Activated gamma-delta T cell (primary cell): ENCODE measurements around the gene ADM.

Experiments
- DNase-seq: peaks from one replicate; lab custom pipeline; 2025; lab: John Stamatoyannopoulos, UW

The ADM gene

DNA sequence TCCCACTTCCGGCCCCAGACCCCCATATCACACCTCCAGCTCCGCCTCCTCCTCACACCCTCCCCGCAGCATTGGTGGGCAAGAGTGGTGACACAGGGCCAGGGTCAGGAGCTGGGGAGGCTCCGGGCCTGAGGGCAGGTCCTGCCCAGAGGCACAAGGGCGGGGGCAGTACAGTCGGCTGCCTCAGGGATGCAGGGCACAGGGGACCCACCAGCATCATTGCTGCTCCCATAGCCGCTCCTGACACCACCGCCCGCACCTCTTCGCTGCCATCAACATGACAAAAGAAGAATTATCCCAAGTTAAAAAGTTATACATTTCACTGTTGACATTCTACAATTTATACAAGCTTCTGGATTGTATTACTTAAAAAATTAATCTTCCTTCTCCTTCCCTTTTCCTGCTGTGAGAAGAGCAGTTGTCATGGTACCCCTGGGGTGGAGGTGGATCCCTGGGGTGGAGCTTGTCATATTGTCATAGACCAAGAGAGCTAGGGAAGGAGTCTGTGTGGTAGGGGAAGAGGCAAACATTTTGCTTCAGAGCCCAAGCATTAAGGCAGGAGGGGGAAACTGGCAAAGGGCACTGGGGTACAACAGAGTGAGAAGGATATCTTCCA, 15.0 kb upstream of the ADM start:
- DNase-seq, result no peak

DNA sequence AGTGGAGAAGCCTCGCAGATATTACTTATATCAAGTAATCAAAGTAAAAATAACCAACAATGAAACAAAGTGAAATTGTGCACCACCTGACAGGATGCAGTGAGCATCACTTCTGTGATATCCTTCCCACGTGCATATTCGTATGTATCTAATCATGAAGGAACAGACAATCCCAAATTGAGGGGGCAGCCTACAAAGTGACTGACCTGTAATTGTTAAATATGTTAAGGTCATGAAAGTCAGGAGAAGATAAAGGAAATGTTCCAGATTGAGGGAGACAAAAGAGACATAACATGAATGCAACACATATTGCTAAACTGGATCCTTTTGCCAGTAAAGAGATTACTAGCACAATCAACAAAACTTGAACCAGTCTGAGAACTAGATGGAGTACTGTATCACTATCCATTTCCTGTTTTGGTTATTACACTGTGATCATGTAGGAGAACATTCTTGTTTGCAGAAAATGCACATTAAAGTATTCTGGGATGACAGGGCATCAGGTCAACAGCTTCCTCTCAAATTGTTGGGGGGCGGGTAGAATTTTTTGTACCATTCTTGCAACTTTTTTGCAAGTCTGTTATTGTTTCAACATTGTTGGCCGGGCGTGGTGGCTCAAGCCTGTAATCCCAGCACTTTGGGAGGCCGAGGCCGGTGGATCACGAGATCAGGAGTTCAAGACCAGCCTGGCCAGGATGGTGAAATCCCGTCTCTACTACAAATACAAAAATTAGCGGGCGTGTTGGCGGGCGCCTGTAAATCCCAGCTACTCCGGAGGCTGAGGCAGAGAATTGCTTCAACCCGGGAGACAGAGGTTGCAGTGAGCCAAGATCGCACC, 12.9 kb upstream of the ADM start:
- no peak for DNase-seq

DNA sequence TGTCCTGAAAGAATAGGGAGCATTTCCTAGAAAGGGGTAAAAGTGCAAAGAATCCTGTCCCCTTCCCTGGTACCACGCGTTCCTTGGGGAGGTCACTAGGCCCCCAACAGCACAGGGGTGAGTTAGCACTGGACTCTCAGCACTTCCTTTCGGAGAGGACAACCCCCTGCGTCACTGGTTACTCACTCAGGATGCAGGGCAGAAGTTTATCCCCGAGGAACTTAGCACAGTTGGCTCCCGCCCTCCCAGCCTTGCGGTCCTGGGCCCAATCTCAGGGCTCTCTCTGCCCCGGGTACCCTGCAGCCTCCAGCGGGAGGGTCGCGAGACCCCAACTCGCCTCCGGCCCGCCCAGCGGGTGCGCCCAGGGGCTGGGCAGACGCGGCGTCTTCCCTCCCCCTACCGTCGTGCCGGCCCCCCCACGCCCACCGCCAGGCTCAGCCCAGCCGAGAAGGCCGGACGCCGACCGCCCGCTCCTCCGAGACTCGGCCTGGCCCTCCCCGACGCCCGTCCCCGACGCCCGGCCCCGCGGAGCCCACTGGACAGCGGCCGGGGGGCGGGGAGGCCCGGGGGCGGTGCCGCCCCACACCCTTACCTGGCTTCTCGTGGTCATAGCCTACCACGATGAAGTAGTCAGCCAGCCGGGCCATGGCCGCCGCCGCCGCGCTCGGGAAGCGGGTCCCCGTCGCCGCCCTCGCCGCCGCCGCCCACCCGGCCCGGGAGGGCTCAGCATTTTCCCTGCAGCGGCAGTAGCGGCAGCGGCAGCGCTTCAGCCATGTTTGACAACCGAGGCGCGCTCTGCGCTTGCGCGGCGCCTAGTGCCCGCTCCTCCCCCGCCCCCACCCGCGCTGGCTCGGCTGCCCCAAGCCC, 11.2 kb upstream of the ADM start, which contains the start of gene SBF2:
SBF2 (minus strand) TSS at position 797 of the 867 bp plus-strand sequence; CDS start at position 647, 150 bp downstream.
- DNase-seq, result peak; percentile 71

DNA sequence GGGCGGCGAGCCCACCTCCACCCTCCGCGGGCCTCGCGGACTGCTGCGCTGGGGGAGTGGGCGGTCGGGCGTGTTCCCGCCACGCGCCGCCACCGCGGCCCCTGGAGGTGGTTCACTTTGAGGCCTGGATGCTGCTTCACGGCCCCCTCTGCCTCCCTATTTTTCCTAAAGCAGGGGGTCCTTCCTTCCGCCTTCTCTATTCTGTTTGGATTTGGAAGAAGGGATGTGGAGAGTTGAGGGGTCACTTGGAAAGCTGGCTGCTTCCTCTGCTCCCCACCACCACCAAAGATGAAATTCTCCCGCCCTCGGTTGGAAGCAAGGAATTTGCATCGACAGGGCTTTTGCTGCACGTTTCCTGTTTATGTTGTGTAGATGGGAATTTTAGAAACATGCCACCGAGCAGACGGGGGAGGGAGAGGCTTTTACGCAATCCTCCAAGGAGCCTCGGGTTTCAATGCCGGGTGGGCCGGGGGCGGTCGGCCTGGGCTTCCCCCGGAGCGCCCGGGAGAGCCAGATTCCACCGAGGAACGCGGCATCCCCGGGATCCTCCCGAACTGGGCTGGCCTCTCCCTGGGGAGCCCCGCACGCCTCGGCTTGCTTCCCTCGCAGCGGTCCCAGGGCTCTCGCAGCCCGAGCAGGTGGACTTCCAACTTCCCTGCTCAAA, 10.5 kb upstream of the ADM start:
- DNase-seq, result no peak

DNA sequence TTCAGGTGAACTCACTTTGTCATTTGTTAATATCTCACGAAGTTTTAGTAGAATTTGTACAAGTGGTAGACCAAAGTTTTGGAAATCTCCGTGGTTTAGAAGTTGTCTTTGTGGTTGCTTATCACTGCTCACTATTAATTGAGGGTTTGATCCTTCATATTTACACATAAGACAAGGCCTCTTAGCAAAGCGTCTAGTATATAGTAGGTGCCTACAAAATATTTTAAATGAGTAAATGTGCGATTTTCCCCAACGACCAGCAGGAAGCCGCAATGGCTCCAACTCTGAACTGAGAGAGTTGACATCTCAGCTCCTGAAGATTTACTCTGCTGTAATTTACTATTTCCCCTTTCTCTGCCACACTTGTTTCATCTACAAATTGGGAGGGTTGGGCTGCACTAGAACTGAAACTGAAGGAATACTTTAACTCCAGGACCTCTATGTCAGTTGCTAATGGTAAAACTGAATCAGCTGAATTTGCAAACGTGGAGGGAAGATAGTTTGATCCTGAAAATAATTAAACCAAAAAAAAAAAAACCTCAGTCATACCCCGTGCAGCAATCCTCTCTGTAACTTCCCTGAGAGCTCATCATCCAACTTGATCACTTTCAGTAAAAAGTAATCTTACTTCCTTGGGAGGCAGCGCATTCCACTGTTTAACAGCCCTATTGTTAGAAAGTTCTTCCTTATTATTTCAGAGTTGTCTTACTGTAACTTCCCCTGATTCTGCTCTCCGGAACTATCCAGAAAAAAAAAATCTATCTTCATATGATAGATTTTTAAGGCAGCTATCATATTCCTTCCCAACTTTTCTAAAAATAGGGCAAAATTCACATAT, 9.6 kb upstream of the ADM start:
- DNase-seq, result no peak

DNA sequence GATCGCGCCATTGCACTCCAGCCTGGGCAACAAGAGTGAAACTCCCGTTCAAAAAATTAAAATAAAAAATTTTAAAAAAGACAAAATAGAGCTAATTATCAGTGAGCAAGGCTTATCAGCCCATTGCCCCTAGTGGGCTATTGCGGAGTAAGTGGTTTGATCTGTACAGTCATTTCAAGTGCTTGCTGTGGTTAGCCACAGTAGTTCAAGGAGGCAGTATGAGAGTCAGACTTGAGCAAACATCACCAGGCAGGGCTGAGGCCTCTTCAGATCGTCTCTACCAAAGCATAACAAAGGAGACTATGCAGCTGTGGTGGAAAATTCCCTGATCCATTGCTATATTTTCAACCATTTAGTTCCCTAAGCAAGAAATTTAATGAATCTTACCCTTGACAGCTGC, 6.5 kb upstream of the ADM start:
- no peak for DNase-seq

DNA sequence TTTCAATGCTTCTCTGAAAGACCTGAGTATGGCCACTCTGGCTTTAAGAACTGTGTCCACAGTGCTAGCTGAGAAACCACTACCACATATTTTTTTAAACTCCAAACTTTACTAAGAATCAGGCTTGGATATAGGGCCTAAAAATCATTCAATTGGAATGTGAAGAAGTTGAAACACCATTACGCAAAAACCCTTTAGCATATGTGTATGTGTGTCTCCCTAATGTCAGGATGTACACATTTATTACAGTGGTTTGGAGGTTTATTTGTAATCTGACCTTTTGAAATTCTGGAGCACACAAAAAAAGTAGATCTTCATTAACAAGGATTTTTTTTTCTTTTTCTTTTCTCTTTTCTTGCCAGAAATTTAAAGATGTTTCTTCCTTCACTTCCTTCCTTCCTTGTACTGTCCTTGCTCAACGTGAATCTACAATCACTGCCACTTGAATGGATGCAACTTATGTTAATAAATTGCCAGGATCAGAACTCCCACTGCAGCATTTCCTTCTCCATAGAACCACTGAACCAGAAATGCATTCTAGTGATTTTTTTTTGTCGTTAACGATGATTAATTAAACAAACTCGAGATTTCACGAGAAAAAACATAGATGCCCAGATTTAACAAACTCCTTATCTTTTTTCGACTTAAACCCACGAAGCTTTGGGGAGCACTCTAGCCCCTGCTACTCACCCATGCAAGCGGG, 3.1 kb upstream of the ADM start:
- DNase-seq, result no peak

DNA sequence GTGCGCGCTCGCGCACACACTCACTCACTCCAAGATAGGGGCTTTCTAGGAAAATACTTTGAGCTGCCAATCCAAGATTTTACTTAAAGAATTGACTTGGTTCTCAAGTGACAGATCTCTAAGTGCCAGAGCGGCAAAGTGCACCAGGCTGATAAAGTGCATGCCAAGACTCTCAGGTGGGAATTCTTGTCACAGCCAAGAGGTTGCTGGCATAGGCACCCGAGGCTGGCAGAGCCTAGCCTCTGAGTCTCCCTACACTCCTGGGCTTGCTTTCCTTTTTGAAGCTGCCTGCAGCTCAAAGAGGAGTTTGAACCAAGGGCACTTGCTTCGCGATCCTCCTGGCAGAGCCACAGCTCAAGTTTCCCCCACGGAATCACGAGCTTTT, 2.5 kb upstream of the ADM start:
- DNase-seq, result no peak

DNA sequence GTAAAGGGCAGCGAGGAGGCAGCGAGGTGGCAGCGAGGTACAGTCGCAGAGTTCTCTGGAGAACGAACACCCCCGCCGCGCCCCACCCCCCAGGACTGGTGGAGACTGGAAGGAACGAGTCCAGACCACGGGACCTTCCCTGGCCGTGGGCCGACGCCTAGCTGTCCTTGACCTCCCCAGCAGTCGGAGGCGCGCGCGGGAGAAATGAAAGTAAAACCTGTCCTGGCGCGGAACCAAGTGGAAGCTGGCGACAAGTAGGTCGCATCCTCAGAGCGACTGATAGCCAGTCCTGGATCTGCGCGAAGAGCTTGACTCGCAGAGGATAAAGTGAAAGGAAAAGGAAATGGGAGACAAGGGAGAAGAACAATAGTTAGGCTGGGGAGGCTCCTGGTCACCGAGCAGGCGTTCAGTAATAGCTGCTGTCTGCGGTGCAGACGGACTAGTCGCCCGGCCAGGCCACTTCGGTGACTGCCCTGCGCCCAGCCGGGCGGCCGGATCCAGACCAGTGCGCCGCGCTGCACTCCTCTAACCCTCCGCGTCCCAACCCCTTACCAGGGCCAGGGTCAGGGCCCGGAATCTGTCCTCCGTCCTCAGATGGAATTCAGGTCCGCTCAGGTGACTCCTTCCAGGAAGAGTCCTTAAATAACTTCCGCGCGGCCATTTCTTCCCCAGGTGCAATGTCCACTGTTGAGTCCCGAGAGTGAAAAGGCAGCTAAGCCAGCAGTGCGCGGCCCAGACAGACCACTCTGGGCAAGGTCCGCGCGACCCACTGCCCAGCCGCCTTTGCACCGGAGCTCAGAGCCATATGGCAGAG, 1.9 kb upstream of the ADM start:
- peak; percentile 39 for DNase-seq

DNA sequence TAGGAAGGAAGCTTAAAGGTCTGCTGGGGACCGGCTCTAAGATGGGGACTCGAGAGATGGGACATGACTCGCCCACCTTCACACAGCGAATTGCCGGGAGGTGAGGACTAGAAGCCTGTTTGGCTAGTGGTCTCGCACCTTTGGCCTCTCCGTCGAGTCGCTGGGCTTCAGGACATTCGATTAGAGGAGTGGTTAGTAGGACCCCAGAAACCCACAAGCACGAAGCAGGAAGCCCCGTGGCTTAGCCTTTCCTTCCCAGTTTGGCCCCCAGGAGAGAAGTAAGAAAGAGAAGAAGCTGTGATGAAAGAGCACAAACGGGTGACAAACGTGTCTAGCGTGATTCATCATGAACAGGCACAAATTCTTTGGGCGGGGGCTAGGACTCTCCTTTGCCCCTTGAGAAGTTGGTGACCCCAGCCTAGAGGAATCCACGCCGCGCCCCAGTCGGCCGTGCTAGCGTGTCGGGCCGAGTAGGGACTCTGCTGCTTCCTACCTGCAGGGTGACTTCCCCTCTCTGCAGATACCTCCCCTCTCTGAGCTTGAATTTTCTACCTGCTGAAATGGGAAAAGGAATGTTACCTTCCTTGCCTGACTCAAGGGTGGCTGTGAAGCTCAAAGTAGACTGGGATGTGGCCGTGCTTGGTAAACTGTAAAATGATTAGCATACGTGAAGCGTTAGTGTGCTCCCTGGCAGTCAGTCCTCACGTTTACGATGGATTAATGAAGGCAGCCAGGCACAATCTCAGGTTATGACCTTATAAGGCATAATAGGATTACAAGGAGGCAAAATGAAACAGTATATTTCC, 1.1 kb upstream of the ADM start:
- DNase-seq, result peak; percentile 12

DNA sequence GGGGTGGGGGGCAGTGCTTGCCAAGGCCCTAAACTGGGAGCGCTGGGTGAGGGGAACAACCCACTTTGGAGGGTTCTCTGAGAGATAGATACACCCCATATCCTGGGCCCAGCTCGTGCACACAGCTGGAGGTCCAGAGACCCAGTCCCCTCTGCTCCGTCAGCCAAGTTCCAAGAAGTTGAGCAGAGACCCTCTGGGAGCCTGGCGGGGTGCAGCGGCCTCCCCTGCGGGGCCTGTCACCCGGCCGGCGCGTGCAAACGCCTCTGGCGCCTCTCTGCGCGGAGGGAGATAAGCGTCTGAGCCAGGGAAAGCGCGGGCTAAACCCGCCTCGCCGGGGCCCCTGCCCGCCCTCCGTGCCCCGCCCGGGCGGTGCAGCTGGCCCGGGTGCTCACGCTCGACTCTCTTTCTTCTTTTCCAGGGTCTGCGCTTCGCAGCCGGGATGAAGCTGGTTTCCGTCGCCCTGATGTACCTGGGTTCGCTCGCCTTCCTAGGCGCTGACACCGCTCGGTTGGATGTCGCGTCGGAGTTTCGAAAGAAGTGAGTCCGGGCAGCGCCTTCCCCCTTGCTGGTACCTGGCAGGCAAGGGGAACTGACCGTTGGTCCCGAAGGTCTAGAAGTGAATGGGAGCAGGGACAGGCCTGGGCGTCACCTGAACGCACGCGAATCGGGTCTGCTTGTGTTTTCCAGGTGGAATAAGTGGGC, 540 bp downstream of the ADM start:
- DNase-seq, result peak; percentile 19

DNA sequence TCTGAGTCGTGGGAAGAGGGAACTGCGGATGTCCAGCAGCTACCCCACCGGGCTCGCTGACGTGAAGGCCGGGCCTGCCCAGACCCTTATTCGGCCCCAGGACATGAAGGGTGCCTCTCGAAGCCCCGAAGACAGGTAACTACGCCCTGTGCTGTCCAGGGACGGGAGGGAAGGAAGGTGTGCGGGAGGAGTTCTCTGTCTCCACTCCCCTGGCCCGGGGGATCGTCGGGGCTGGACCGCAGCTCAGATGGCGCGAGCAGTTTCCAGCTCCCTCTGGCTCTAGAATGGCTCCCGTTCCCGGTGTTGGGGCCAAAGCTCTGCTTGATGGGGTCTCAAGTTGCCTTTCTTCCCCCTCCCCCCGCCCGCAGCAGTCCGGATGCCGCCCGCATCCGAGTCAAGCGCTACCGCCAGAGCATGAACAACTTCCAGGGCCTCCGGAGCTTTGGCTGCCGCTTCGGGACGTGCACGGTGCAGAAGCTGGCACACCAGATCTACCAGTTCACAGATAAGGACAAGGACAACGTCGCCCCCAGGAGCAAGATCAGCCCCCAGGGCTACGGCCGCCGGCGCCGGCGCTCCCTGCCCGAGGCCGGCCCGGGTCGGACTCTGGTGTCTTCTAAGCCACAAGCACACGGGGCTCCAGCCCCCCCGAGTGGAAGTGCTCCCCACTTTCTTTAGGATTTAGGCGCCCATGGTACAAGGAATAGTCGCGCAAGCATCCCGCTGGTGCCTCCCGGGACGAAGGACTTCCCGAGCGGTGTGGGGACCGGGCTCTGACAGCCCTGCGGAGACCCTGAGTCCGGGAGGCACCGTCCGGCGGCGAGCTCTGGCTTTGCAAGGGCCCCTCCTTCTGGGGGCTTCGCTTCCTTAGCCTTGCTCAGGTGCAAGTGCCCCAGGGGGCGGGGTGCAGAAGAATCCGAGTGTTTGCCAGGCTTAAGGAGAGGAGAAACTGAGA, 1.4 kb downstream of the ADM start:
- peak; percentile 12 for DNase-seq

DNA sequence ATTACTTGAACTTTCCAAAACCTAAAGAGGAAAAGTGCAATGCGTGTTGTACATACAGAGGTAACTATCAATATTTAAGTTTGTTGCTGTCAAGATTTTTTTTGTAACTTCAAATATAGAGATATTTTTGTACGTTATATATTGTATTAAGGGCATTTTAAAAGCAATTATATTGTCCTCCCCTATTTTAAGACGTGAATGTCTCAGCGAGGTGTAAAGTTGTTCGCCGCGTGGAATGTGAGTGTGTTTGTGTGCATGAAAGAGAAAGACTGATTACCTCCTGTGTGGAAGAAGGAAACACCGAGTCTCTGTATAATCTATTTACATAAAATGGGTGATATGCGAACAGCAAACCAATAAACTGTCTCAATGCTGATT, 2.1 kb downstream of the ADM start:
- no peak for DNase-seq

DNA sequence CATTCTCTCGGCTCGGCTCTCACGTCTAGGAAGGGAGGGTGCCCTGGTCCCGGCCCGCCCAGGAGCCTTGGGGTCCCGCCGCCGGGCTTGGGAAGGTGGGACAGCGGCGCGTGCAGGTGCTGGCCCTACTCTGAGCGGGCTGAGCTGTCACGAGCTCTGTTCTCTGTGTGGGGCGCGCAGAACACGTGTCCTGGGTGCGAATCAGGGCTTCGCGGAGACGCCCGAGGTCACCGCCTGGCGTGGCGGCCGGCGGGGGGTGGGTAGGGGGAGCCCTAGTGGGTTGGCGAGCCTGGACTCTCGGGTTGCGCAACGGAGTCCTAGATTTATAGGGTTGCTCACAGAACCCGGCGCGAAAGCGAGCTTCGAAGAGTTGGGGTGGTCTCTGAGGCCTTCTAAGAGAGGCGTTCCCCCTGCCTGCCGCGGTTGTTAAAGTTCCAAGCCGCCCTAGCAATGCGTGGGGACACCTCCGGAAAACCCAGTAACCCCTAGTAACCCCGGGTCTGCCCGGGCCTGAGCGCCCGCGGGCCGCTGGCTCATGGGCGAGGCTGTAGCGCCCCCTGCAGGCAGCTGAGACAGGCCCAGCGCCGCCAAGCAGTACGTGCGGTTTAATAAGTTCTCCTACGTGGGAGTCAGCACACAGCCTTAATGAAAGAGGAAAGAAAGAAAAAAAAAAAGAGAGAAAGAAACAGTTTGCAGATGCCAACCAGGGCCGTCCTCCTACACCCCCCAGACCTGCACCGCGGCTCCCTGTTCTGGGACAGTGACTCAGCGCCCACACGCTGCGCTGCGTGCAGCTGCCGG, 2.7 kb downstream of the ADM start:
- DNase-seq, result peak; percentile 65

DNA sequence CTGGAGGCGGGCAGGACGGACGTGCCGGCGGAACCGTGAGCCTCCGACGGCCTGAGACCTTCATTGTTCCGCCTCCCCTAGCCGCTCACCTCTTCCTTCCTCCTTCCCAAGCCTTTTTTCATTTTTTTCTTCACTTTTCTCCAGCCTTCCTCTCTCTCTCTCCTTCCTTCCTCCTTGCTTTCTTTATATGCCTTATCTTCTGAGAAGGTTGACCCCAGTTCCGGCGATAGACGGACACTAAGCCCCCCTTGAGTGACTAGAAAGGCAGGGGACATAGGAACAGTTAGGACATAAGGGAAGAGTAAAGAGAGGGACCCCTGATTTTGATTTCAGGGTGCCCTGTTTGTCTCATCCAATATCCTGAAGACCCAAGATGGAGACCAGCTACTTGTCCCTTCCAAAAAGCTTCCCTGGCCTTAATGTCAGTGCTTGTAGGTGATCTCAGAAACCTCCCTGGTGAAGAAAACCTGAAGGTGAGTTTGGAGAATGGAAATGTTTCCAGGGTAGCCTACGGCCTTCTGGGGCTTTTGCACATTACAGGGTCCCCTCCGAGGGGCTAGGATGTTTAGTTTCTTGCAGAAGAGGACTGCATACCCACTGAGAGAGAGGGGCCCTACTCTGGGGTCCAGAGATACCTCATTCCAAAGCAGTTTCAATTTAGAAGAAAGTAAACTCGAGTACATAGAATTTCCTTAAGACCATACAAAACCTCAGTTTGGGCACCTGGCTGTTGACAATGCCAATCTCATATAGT, 3.5 kb downstream of the ADM start:
- no peak for DNase-seq
